ENCODE results near the gene ARID3A. TPM values are rescaled to one million over a fixed set of nuclear protein-coding genes. Genes with fewer than 3 reads are reported as not detected.

Gene ARID3A
- total and polyA plus RNA-seq, 2 of the 13 experiments (the other 11 are each of a cell fraction or from before 2014, with no cell fraction given), result 71.3 to 77.9 TPM

- peaks cover 9 to 12% of the 10 kb centered on the region in 2 experiments; a peak in 3 of 5 replicates for H3K36me3 ChIP-seq (replicated peaks in 1 of 2; ENCODE audit: control insufficient read depth in 1 of 2, insufficient read depth in 2 of 2, low read length in 2 of 2)
- no peak for FAIRE-seq
- CTCF ChIA-PET (ENCODE audit: low intra/inter-chr PET ratio, low total read pairs), result no interaction called here
Measured at GRCh38 chr19:1018393-1018792, 92.6 kb downstream of the ARID3A start.

GRCh38 chr19:1018932-1019615, 93.2 kb downstream of the ARID3A start:
- ATAC-seq (no peak), DNase-seq (ENCODE audit: low spot score) (no peak), FAIRE-seq (no peak)
- H3K36me3 ChIP-seq (replicated peaks in 1 of 2; ENCODE audit: control insufficient read depth in 1 of 2, insufficient read depth in 2 of 2, low read length in 2 of 2), result peaks cover 5 to 6% of the 10 kb centered on the region in 2 experiments; a peak in 3 of 5 replicates
- peak overlapping the region; percentile 90 for H3K9ac ChIP-seq (ENCODE audit: insufficient read depth, low read depth, low read length)
- WGBS (ENCODE audit: low lambda C conversion rate), result 28% methylated on average over 7 of the region's 17 CpGs
- intact Hi-C loops (cut with micrococcal nuclease; ENCODE audit: unreplicated experiment), result no loop called here
- 0 out of 2 replicates have a peak, but pooled peaks have one; percentile 9 for TF ChIP-seq ZNF501 (CRISPR knock-in tag; IDR thresholded peaks at IDR 0.05)
- TF ChIP-seq, protein P1, sequence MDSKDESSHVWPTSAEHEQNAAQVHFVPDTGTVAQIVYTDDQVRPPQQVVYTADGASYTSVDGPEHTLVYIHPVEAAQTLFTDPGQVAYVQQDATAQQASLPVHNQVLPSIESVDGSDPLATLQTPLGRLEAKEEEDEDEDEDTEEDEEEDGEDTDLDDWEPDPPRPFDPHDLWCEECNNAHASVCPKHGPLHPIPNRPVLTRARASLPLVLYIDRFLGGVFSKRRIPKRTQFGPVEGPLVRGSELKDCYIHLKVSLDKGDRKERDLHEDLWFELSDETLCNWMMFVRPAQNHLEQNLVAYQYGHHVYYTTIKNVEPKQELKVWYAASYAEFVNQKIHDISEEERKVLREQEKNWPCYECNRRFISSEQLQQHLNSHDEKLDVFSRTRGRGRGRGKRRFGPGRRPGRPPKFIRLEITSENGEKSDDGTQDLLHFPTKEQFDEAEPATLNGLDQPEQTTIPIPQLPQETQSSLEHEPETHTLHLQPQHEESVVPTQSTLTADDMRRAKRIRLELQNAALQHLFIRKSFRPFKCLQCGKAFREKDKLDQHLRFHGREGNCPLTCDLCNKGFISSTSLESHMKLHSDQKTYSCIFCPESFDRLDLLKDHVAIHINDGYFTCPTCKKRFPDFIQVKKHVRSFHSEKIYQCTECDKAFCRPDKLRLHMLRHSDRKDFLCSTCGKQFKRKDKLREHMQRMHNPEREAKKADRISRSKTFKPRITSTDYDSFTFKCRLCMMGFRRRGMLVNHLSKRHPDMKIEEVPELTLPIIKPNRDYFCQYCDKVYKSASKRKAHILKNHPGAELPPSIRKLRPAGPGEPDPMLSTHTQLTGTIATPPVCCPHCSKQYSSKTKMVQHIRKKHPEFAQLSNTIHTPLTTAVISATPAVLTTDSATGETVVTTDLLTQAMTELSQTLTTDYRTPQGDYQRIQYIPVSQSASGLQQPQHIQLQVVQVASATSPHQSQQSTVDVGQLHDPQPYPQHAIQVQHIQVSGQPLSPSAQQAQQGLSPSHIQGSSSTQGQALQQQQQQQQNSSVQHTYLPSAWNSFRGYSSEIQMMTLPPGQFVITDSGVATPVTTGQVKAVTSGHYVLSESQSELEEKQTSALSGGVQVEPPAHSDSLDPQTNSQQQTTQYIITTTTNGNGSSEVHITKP (CRISPR knock-in tag; IDR thresholded peaks at IDR 0.05; ENCODE audit: low read depth), result 0 out of 2 replicates have a peak, but pooled peaks have one; percentile 36
- TF ChIP-seq RBFOX2 (IDR thresholded peaks at IDR 0.05; ENCODE audit: low read depth, low read length), result peak; percentile 45; the same call in 1 of the 2 replicates
- no peak for TF ChIP-seq ZNF101 (CRISPR knock-in tag; IDR thresholded peaks at IDR 0.05; ENCODE audit: borderline replicate concordance, low read depth)
- in situ Hi-C loops (cut with HindIII; ENCODE audit: extremely low pct_ligation_motif_present, low pct_unique_long_range_greater_than_20kb), result no loop called here
- H3K27ac ChIP-seq (ENCODE audit: extremely low read length, insufficient read depth, low read length), result no peak overlapping the region
- H4K20me1 ChIP-seq (ENCODE audit: insufficient read depth, low read length), result peaks cover 27% of the 10 kb centered on the region
- peaks cover 58% of the 10 kb centered on the region for H3K79me2 ChIP-seq (ENCODE audit: insufficient read depth, low read length)
- ChIA-PET CTCF (ENCODE audit: low intra/inter-chr PET ratio, low total read pairs) (no interaction called here), POLR2A (interaction anchor here (0.6 to 1.4 kb wide), 7 partner anchors 9 to 315 kb away, joined by 3 to 5 read pairs (median 3); partner anchors contain the start of genes ABCA7 and WDR18)
- H2AFZ ChIP-seq (ENCODE audit: low read length), result no peak overlapping the region
- no peaks in the 10 kb centered on the region for H3K9me3 ChIP-seq (ENCODE audit: low read length)
- BruUV-seq (replicated peaks), result no TSS peak
- H3K4me3 ChIP-seq (replicated peaks in 1 of 3; ENCODE audit: insufficient read depth in 1 of 3, low read depth in 2 of 3, low read length in 3 of 3), result peak overlapping the region; percentile 69 to 92 (median 90); a peak in 5 of 6 replicates
- no peaks in the 10 kb centered on the region for H3K27me3 ChIP-seq (ENCODE audit: control insufficient read depth in 1 of 2, insufficient read depth in 2 of 2, low read length in 2 of 2)
- H3K4me1 ChIP-seq (ENCODE audit: insufficient read depth, low read length), result peaks cover 47% of the 10 kb centered on the region
- peak overlapping the region; percentile 93 for H3K4me2 ChIP-seq (ENCODE audit: low read depth, low read length)

More at GRCh38 chr19:1018393-1018792, 92.6 kb downstream of the ARID3A start:
- Histone ChIP-seq H2AFZ (ENCODE audit: low read length) (no peak overlapping the region), H3K9me3 (ENCODE audit: low read length) (no peaks in the 10 kb centered on the region), H3K4me2 (ENCODE audit: low read depth, low read length) (peak overlapping the region; percentile 93), H3K79me2 (ENCODE audit: insufficient read depth, low read length) (peaks cover 58% of the 10 kb centered on the region), H3K4me1 (ENCODE audit: insufficient read depth, low read length) (peaks cover 47% of the 10 kb centered on the region), H3K27ac (ENCODE audit: extremely low read length, insufficient read depth, low read length) (no peak overlapping the region), H4K20me1 (ENCODE audit: insufficient read depth, low read length) (peaks cover 27% of the 10 kb centered on the region), H3K9ac (ENCODE audit: insufficient read depth, low read depth, low read length) (peak overlapping the region; percentile 90; the same call in 1 of the 2 replicates), H3K27me3 (ENCODE audit: control insufficient read depth in 1 of 2, insufficient read depth in 2 of 2, low read length in 2 of 2) (no peaks in the 10 kb centered on the region), H3K4me3 (replicated peaks in 1 of 3; ENCODE audit: insufficient read depth in 1 of 3, low read depth in 2 of 3, low read length in 3 of 3) (peak overlapping the region in 1 of 3 experiments; percentile 46; a peak in 2 of 6 replicates)
- intact Hi-C loops (cut with micrococcal nuclease; ENCODE audit: unreplicated experiment) (no loop called here), in situ Hi-C loops (cut with HindIII; ENCODE audit: extremely low pct_ligation_motif_present, low pct_unique_long_range_greater_than_20kb) (no loop called here)
- ATAC-seq, result no peak
- no TSS peak for BruUV-seq (replicated peaks)
- 92% methylated on average over 5 of the region's 5 CpGs for WGBS (ENCODE audit: low lambda C conversion rate)
- POLR2A ChIA-PET, result interaction anchor here (0.7 kb wide), 1 partner anchor 314 kb away, joined by 3 read pairs; no protein-coding TSS in a partner anchor
- no peak for DNase-seq (ENCODE audit: low spot score)
- TF ChIP-seq HNF1B (CRISPR knock-in tag; IDR thresholded peaks at IDR 0.05) (0 out of 2 replicates have a peak, but pooled peaks have one; percentile 17), ZNF549 (CRISPR knock-in tag; IDR thresholded peaks at IDR 0.05) (no peak)

All from HepG2 (cell line).